OCI-LY1 (cell line): ENCODE measurements around the gene OR51E2.

Source experiments
- EZH2 ChIP-seq: fragments of 200-600 bp; sonication (generic), shearing (Covaris generic); IDR thresholded peaks from 2 replicates; pipeline ENCODE4 v1.8.0; 2017; ENCODE audit warnings: borderline replicate concordance, mixed run types, mild to moderate bottlenecking, antibody characterized with exemption, low read length, moderate library complexity, mixed read lengths
- TF ChIP-seq, protein P1 (sequence below): fragments of 200-600 bp; sonication (generic), shearing (Covaris generic); IDR thresholded peaks from 2 replicates; pipeline ENCODE4 v1.5.1; 2017; ENCODE audit warnings: mild to moderate bottlenecking, antibody characterized with exemption, low read length, moderate library complexity, mixed read lengths

DNA sequence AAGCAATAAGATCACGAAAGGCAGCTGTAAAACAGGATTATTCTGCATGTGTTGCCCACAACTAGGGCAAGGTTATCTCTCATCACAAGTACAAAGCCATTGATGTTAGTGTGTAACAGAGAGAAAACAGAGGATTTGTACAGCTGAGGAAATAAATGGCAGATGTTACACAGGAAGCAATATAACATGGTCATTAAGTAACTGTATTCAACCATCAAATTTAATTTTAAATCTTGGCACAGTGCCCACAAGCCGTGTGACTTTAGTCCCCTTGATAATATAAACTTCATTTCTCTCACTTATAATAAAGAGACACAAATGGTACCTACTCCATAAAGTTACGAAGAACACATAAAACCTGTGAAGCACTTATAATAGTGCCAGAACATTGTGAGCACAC is 17.3 kb downstream of the OR51E2 start:
- TF ChIP-seq, protein P1, sequence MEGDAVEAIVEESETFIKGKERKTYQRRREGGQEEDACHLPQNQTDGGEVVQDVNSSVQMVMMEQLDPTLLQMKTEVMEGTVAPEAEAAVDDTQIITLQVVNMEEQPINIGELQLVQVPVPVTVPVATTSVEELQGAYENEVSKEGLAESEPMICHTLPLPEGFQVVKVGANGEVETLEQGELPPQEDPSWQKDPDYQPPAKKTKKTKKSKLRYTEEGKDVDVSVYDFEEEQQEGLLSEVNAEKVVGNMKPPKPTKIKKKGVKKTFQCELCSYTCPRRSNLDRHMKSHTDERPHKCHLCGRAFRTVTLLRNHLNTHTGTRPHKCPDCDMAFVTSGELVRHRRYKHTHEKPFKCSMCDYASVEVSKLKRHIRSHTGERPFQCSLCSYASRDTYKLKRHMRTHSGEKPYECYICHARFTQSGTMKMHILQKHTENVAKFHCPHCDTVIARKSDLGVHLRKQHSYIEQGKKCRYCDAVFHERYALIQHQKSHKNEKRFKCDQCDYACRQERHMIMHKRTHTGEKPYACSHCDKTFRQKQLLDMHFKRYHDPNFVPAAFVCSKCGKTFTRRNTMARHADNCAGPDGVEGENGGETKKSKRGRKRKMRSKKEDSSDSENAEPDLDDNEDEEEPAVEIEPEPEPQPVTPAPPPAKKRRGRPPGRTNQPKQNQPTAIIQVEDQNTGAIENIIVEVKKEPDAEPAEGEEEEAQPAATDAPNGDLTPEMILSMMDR: no peak
- no peak for TF ChIP-seq EZH2
